GM18951 (cell line): ENCODE measurements around the gene ST6GALNAC3.

ENCODE experiments used
- POLR2A ChIP-seq: IDR thresholded peaks from 4 replicates; pipeline ENCODE4 v1.6.1; 2011; ENCODE audit warnings: mild to moderate bottlenecking; ENCODE audit not compliant: insufficient read length, insufficient read depth; ENCODE audit errors: extremely low read depth
- in situ Hi-C: fragments of 300-500 bp; cut with MboI; formaldehyde crosslinking; loops from one replicate; pipeline ENCODE4 v1.12.0; 2022; ENCODE audit warnings: low sequenced_read_pairs, mixed read lengths, inconsistent platforms; ENCODE audit not compliant: unreplicated experiment

Gene ST6GALNAC3

GRCh38 chr1:76677416-76678405, 603.2 kb downstream of the ST6GALNAC3 start:
- TF ChIP-seq POLR2A: no peak
- in situ Hi-C loops: no loop called here

DNA sequence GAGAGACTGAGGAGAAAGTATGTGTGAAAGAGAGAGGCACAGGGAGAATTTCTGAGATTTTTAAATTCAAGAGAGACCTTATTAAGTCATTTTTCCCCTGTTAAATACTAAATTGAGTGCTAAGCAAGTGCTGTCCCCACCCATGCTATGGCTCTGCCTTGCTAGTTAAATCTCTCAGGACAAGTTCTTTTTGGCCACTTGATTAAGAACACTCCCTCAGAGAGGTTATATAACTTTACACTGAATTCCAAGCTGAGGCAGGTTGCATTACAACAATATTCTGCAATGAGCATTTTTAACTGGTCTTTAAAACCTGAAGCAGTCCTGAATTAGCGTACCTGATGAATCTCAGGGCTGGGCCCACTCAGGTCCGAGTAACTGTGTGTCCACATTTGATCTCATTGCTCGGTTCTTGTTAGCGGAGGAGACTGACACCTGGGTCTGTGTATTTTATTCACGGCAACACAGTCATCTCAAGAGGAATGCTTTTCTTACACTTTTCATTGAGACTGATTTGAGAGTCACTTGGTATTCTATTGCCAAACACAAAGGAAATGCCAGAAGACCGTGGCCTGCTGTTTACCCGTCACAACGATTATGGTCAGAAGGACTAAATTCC, 605.1 kb downstream of the ST6GALNAC3 start:
- in situ Hi-C loops: no loop called here
- no peak for TF ChIP-seq POLR2A

GRCh38 chr1:76680651-76681050, 606.1 kb downstream of the ST6GALNAC3 start:
- TF ChIP-seq POLR2A: no peak
- in situ Hi-C loops: no loop called here

GRCh38 chr1:76682138-76682537, 607.6 kb downstream of the ST6GALNAC3 start:
- TF ChIP-seq POLR2A: no peak
- in situ Hi-C loops: no loop called here
